Endothelial cell of umbilical vein (primary cell): Measurements from ENCODE around the gene FEM1C. TPM values are rescaled to one million over a fixed set of nuclear protein-coding genes. Genes with fewer than 3 reads are reported as not detected.

Experiments used
- BruUV-seq: library from RNA; stranded (reverse); fragments of 400-500 nt; replicated peaks from 2 replicates; lab custom pipeline; 2021; lab: Mats Ljungman, UMichigan
- CTCF ChIA-PET: fragments of 300-600, 350-600 bp; sonication (Branson Sonifier 250); formaldehyde crosslinking; loops from one replicate; lab custom pipeline; 2021; ENCODE audit warnings: antibody characterized with exemption, inconsistent platforms; lab: Charles Lee
- POLR2A ChIA-PET: fragments of 300-600, 350-600 bp; sonication (Branson Sonifier 250); formaldehyde crosslinking; loops from one replicate; lab custom pipeline; 2021; ENCODE audit warnings: antibody characterized with exemption, inconsistent platforms; lab: Charles Lee
- DNase-seq: peaks from one replicate; pipeline ENCODE4 v3.0.0-alpha.2; 2011; ENCODE audit warnings: low read depth, low spot score
- FAIRE-seq: peaks from 2 replicates; lab custom pipeline; 2011; peaks lifted over from hg19 to GRCh38; lab: Jason Lieb, UNC
- H2AFZ ChIP-seq: 2 replicates; pipeline ENCODE4 v1.6.0; 2012; ENCODE audit warnings: low read depth, low read length, control low read depth, inconsistent platforms
- H3K27ac ChIP-seq: 2 replicates; pipeline ENCODE4 v1.5.1; 2011; ENCODE audit warnings: low read depth, mild to moderate bottlenecking, control low read depth, low read length, moderate library complexity; ENCODE audit not compliant: insufficient read depth
- H3K27me3 ChIP-seq, 2 experiments: 2 replicates each; pipeline versions ENCODE4 v1.6.0 to v1.6.1; 2011; ENCODE audit warnings: low read length in 2 of 2, mixed read lengths in 1 of 2; ENCODE audit not compliant: control insufficient read depth in 2 of 2, insufficient read depth in 2 of 2
- H3K36me3 ChIP-seq, 2 experiments: 2 replicates in 1 of 2; 3 replicates in 1 of 2; pipeline ENCODE4 v1.5.1; 2011; ENCODE audit warnings: low read length in 2 of 2, mild to moderate bottlenecking in 1 of 2, moderate library complexity in 1 of 2; ENCODE audit not compliant: control insufficient read depth in 2 of 2, insufficient read depth in 2 of 2; ENCODE audit errors: extremely low read depth in 1 of 2
- H3K4me1 ChIP-seq: 3 replicates; pipeline ENCODE4 v1.5.1; 2011; ENCODE audit warnings: mild to moderate bottlenecking, low read length; ENCODE audit not compliant: control insufficient read depth, insufficient read depth; ENCODE audit errors: extremely low read depth
- H3K4me2 ChIP-seq: 2 replicates; pipeline ENCODE4 v1.6.1; 2011; ENCODE audit warnings: low read length, control low read depth, mixed read lengths; ENCODE audit not compliant: insufficient read depth
- H3K4me3 ChIP-seq, 3 experiments: fragments of 200-600 bp in 1 of 3; sonication (generic), shearing (Covaris generic) in 1 of 3; replicated peaks in 1 of 3; 2 replicates each; pipeline ENCODE4 v1.5.1; 2011 to 2016; ENCODE audit warnings: control low read depth in 3 of 3, low read length in 3 of 3, mild to moderate bottlenecking in 2 of 3, inconsistent platforms in 1 of 3, low read depth in 1 of 3, moderate library complexity in 1 of 3; ENCODE audit not compliant: insufficient read depth in 1 of 3
- H3K79me2 ChIP-seq: 2 replicates; pipeline ENCODE4 v1.6.0; 2012; ENCODE audit warnings: low read length, inconsistent platforms; ENCODE audit not compliant: control insufficient read depth, insufficient read depth
- H3K9ac ChIP-seq: replicated peaks from 2 replicates; pipeline ENCODE3; 2011; ENCODE audit warnings: low read length, control low read depth; ENCODE audit not compliant: insufficient read depth; ENCODE audit errors: extremely low read depth
- H3K9me1 ChIP-seq: replicated peaks from 3 replicates; pipeline ENCODE4 v1.6.0; 2011; ENCODE audit warnings: mild to moderate bottlenecking, low read length; ENCODE audit not compliant: control insufficient read depth, insufficient read depth; ENCODE audit errors: extremely low read depth
- H3K9me3 ChIP-seq: replicated peaks from 2 replicates; pipeline ENCODE4 v1.5.1; 2012; ENCODE audit warnings: low read length, inconsistent platforms; ENCODE audit not compliant: control insufficient read depth, insufficient read depth
- H4K20me1 ChIP-seq: replicated peaks from 2 replicates; pipeline ENCODE3; 2011; ENCODE audit warnings: mild to moderate bottlenecking, low read length; ENCODE audit not compliant: control insufficient read depth, insufficient read depth; ENCODE audit errors: extremely low read depth
- EZH2 ChIP-seq: IDR thresholded peaks from 2 replicates; pipeline ENCODE4 v1.6.1; 2012; ENCODE audit warnings: borderline replicate concordance, low read depth, mild to moderate bottlenecking, moderate library complexity, low read length, inconsistent platforms; ENCODE audit not compliant: severe bottlenecking
- FOS ChIP-seq: IDR thresholded peaks from 2 replicates; pipeline ENCODE4 v1.6.1; 2011; ENCODE audit warnings: mild to moderate bottlenecking, low read length, moderate library complexity, borderline replicate concordance; ENCODE audit not compliant: insufficient read depth
- GATA2 ChIP-seq: IDR thresholded peaks from 2 replicates; pipeline ENCODE4 v1.7.0; 2011; ENCODE audit warnings: low read depth, mild to moderate bottlenecking, moderate library complexity, mixed read lengths, low read length; ENCODE audit not compliant: insufficient read length, insufficient read depth
- JUN ChIP-seq: IDR thresholded peaks from 2 replicates; pipeline ENCODE4 v1.6.1; 2011; ENCODE audit warnings: borderline replicate concordance, low read depth; ENCODE audit not compliant: insufficient read length, insufficient read depth
- MYC ChIP-seq: IDR thresholded peaks from one replicate; pipeline ENCODE4 v1.6.1; 2011; ENCODE audit warnings: mild to moderate bottlenecking, low read depth, low read length
- POLR2A ChIP-seq: IDR thresholded peaks from 2 replicates; pipeline ENCODE4 v1.6.1; 2012; ENCODE audit warnings: low read depth, mild to moderate bottlenecking, control low read depth, low read length
- POLR2AphosphoS5 ChIP-seq: IDR thresholded peaks from 2 replicates; pipeline ENCODE4 v1.6.1; 2012; ENCODE audit warnings: low read depth, mild to moderate bottlenecking, control low read depth, low read length, moderate library complexity; ENCODE audit not compliant: insufficient read depth
- dilution Hi-C: fragments of 300-500 bp; cut with MboI; formaldehyde crosslinking; loops from one replicate; pipeline ENCODE4 v1.15.0; 2019; ENCODE audit warnings: low sequenced_read_pairs; ENCODE audit not compliant: extremely low pct_ligation_motif_present
- intact Hi-C: fragments of 100-400 bp; cut with micrococcal nuclease; formaldehyde crosslinking; loops from one replicate; pipeline ENCODE4 v1.10.0; 2022
- polyA plus RNA-seq, 4 experiments: library from polyadenylated mRNA; depleted of rRNA in 3 of 4; stranded (reverse) in 3 of 4; unstranded in 1 of 4; fragments of >200 nt; gene quantifications; 2 replicates each; pipeline versions ENCODE4 v1.2.1 to v1.2.3, GENCODE V29; 2011 to 2012; ENCODE audit warnings: missing spikeins in 1 of 4
- total RNA-seq: library from RNA; stranded (reverse); gene quantifications from 2 replicates; pipeline ENCODE4 v1.2.3, GENCODE V29; 2021
- TF ChIP-seq, protein P1 (sequence below): IDR thresholded peaks from 2 replicates; pipeline ENCODE4 v1.6.1; 2011; ENCODE audit not compliant: insufficient read depth, insufficient read length
- TF ChIP-seq, protein P2 (sequence below), 2 donors: IDR thresholded peaks; 1 replicate in 1 of 2; 2 replicates in 1 of 2; pipeline ENCODE4 v1.5.1; 2011; ENCODE audit warnings: low read length in 2 of 2, mild to moderate bottlenecking in 2 of 2, moderate library complexity in 2 of 2, control low read depth in 1 of 2, inconsistent platforms in 1 of 2, low read depth in 1 of 2; ENCODE audit not compliant: insufficient read depth in 1 of 2; ENCODE audit errors: extremely low read depth in 1 of 2

Gene FEM1C
- total and polyA plus RNA-seq, 2 donors (not counting 3 experiments of a cell fraction or from before 2014, with no cell fraction given), result 6.2 to 16.0 TPM

DNA sequence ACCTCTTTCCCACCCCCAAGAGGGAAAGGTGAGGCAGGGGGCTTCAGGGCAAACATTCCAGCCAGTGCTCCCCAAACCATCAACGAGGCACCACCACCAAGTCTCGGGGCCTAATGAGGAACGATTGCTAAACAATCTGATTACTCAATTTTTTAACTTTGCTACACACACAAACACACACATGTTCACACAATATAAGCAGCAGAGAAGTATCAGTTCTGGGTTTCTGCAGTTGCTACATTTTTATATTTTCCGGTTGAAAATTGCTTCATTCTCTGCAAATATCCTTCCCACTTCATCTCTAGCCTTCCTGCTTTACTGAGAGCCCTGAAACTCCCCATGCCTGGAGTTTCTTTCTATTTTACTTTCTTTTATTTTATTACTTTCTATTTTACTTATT lies 60.2 kb downstream of the FEM1C start:
- no TSS peak for BruUV-seq
- CTCF ChIA-PET, result no interaction called here
- Histone ChIP-seq H3K36me3 (no peaks in the 10 kb centered on the region), H2AFZ (no peak overlapping the region), H3K9me1 (no peaks in the 10 kb centered on the region), H3K27ac (no peak overlapping the region), H3K4me3 (no peak overlapping the region), H3K4me1 (no peaks in the 10 kb centered on the region), H3K4me2 (no peak overlapping the region), H3K9ac (no peak overlapping the region), H3K27me3 (no peaks in the 10 kb centered on the region), H3K79me2 (no peaks in the 10 kb centered on the region), H3K9me3 (no peaks in the 10 kb centered on the region), H4K20me1 (no peaks in the 10 kb centered on the region)
- no peak for DNase-seq
- intact Hi-C loops, result loop anchor here (2.0 kb wide), 1 partner anchor 18 kb away; no protein-coding TSS in a partner anchor
- POLR2A ChIA-PET, result no interaction called here
- dilution Hi-C loops, result no loop called here
- FAIRE-seq, result no peak
- TF ChIP-seq, protein P1, sequence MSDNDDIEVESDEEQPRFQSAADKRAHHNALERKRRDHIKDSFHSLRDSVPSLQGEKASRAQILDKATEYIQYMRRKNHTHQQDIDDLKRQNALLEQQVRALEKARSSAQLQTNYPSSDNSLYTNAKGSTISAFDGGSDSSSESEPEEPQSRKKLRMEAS, result no peak
- TF ChIP-seq POLR2AphosphoS5 (no peak), POLR2A (no peak), EZH2 (no peak), JUN (no peak), FOS (no peak), MYC (no peak), GATA2 (no peak)
- TF ChIP-seq, protein P2, sequence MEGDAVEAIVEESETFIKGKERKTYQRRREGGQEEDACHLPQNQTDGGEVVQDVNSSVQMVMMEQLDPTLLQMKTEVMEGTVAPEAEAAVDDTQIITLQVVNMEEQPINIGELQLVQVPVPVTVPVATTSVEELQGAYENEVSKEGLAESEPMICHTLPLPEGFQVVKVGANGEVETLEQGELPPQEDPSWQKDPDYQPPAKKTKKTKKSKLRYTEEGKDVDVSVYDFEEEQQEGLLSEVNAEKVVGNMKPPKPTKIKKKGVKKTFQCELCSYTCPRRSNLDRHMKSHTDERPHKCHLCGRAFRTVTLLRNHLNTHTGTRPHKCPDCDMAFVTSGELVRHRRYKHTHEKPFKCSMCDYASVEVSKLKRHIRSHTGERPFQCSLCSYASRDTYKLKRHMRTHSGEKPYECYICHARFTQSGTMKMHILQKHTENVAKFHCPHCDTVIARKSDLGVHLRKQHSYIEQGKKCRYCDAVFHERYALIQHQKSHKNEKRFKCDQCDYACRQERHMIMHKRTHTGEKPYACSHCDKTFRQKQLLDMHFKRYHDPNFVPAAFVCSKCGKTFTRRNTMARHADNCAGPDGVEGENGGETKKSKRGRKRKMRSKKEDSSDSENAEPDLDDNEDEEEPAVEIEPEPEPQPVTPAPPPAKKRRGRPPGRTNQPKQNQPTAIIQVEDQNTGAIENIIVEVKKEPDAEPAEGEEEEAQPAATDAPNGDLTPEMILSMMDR (IDR thresholded peaks at IDR 0.05; ENCODE audit: extremely low read depth in 1 of 2, insufficient read depth in 1 of 2, low read depth in 1 of 2, low read length in 2 of 2), result no peak
